ENCODE results near the gene UBAP1. TPM values are rescaled to one million over a fixed set of nuclear protein-coding genes. Genes with fewer than 3 reads are reported as not detected.
"Not testable (repeated sequence)": the region's sequence is repeated elsewhere in the genome, so short reads cannot be mapped to it uniquely, and the experiment has no call there.

The UBAP1 gene
- total RNA-seq, 1 donor from 2014 or later, result 21.1 TPM

DNA sequence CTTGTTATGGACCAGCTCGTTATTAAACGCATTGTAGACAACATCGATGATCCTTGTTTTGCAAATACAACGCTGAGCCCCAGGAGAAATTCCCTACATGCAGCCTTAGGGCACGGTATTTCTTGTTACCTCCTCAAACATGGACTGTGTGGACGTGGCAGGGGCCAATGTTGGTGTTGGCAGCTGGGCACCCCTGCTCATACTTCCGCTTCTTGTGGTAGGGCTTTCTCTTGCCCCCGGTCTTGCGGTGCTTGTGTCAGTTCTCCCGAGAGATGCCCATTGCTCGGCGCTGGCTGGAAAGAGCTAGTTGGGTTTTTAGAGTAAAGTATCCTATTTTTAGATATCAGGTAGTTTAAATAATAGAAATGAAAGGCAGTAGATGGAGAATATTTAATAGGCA, 45.5 kb downstream of the UBAP1 start:
- no peak for DNase-seq

DNA sequence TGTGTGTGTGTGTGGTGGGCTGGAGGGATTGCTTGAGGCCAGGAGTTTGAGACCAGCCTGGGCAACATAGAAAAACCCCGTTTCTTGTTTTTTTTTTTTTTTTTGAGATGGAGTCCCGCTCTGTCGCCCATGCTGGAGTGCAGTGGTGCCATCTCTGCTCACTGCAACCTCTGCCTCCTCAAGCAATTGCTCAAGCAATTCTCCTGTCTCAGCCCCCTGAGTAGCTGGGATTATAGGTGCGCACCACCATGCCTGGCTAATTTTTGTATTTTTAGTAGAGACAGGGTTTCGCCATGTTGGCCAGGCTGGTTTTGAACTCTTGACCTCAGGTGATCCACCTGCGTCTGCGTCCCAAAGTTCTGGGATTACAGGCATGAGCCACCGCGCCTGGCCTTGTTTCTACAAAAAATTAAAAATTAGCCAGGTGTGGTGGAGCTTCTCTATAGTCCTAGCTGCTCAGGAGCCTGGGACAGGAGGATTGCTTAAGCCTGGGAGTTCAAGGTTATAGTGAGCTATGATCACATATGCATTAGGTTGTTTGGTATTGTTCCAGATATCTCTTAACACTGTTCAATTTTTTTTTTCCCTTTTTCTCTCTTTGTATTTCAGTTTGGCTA, 47.4 kb downstream of the UBAP1 start:
- DNase-seq, result not testable (repeated sequence)

DNA sequence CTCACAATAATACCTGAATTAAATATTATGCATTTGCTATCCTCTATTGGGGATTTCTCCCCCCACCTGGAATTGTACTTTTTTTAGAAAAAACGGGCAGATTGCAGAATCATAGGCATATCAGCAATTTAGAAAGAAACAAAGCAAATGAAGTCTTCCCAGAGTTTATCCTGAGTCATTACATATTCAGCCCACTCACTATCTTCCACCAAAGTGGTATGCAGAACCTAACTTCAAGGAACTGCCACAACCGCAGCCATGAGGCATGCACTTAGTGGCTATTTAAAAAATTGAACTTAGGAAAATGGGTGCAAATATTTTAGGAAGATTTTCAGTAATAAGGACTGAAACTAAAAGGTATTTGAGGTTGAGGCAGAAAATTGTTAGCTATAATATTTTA, 48.6 kb downstream of the UBAP1 start:
- no peak for DNase-seq

DNA sequence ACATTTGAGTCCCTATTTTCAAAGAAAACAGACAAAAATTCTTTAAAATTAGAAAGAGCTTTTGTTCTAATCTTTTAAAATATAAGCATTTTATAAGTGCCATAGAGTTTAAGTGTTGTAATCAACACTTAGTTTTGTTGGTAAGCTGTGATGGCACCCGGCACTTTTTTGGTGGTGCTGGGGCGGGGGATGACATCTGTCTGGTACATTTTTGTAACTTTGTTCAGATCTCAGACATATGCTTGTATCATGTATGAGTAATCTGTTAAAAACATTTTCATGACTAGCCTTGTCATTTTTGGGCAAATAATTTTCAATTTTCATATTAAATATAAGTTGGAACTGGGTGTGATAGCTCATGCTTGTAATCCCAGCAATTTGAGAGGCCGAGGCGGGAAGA, 51.7 kb downstream of the UBAP1 start:
- DNase-seq, result no peak

DNA sequence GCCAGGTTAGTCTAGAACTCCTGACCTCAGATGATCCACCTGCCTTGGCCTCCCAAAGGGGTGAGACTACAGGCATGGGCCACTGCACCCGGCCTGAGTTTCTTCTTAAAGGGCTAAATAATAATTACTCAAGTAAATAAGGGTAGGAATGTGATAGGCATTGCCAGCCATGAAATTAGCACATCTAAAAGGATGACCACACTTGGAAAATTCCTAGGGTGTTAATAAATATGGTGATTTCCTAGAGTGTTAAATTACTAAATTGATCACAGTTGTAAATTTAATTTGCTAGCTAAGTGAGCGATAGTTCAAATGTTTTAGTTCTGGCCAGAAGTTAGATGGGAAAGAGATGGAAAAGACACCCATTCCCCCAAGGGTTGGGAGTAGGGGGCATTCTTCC, 53.4 kb downstream of the UBAP1 start:
- DNase-seq, result no peak

DNA sequence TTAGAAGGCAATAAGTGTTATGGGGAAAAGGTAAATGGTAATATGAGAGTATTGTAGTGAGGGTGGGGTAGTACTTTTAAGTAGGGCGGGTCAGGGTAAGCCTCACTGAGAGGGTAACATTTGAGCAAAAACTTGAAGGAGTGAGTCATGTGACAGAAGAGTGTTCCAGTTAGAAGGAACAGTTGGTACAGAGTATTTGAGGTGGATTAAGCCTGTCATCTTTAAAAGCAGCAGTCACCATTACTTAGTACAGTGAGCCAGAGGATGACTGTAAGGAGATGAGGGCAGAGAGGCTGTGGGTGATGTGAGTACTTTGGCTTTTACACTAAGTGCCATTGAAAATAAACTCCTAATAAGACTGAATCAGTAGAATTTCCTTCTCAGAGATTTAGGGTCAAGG, 54.8 kb downstream of the UBAP1 start:
- DNase-seq, result no peak

DNA sequence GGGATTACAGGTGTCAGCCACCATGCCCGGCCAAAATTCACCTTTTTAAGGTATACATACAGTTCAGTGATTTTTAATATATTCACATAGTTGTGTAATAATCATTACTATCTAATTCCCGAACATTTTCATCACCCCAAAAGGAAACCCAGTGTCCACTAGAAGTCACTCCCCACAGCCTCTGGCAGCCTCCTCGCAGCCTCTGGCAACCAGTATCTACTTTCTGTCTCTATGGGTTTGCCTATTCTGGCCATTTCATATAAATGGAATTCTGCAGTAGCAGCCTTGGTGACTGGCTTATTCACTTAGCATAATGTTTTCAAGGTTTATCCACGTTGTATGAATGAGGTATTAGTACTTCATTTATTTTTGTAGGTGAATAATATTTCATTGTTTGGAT, 59.0 kb downstream of the UBAP1 start:
- no peak for DNase-seq

DNA sequence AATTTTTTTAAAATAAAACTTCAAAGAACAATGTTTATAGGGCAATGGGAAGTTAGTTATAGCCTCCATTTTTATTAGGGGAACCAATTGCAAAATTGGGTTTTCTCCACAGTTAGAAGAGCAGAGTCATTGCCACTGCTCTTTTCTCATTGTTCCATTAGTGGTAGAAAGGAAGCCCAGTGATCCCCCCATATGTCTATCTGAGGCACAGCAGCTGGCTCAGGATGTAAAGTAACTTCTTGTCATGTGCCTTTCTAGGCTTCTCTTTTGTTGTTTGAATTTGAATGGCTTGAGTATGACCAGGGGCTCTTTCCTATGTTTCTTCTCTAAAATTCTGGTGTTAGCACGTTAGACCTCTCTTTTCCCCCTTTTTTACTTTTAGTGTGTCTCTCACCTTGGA, 61.2 kb downstream of the UBAP1 start:
- no peak for DNase-seq

DNA sequence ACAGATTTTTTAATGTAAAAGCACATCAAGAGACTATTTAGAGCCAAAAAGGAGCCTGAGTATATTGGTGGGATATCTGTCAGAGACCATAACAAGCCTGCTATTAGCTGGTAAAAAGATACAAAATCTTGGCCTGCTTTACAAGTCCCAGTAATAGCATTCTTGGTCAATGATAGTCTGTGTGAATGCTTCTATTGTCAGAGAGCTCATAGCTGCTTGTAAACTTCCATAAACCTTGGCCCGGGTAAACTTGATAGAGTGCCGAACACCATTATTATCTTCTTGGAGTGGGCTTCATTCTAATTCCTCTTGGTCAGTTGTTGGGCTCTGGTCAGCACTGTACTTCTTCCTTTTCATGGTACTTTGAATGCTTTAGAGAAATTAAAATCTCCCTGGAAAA, 64.0 kb downstream of the UBAP1 start:
- no peak for DNase-seq

DNA sequence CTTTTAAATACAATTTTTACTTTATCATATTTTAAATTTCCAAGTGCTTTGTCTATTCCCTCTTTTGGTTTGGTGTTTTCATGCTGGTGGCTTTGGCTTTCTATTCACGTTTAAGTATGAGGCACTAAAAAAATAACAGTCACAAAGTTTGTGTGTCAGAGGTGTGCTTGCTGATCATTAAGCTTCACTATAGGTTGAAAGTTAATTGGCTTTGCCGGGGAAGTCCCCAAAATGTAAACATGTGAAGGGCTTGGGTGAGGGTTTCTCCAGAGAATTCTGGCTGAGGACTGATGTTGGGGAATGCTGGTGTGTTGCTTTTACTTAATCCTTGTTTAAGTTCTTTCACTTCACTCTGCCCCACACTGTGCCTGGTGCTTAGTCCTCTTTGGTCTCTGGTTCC, 66.4 kb downstream of the UBAP1 start:
- not testable (repeated sequence) for DNase-seq

DNA sequence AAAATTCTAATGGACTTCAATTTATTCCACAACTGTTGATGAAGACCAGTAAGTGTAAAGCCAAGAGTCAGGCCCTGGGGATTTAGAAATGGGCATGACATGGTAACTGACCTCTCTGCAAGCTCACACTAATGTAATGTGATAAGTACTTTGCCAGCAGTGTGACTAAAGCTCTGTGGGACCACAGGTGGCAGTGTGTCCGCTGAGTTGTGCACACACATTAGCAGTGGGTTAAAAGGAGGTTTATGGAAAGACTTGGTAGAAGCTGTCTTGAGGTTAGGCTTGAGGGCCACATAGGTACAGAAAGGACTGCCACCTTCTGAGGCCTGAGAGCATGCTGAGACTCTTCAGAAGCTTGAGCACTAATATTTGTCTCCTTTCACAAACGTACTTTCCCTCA, 67.6 kb downstream of the UBAP1 start:
- no peak for DNase-seq

DNA sequence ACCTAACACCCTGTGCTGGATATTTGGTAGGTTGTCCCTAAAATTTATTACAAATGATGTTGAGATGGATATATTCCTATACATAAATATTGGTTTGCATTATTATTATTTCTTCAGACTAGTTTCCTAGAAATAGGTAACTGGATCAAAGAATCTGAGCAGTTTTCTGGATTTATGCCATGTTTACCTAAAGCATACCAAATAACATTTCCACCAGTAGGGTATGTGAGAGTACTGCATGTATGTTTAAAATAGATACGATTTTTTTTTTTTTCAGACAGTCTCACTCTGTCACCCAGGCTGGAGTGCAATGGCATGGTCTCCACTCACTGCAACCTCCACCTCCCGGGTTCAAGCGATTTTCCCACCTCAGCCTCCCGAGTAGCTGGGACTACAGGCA, 68.9 kb downstream of the UBAP1 start:
- not testable (repeated sequence) for DNase-seq

DNA sequence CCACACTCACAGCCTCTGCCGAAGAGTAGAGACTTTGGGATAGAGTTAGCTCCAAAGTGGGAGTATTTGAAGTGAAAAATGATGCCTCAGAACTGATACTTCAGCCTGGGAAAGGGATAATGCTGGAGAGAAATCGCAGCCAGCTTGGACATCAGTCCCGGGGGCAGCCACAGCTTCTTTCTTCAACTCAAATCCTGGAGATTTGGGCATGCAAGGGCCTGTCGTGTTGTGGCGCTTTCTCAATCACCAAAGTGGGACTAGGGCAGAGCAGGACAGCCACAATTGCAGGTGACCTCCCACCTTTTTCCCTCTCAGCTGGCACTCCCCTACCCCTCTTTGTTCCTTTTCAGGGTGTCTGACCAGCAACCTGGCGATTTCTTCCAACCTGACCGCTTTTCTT, 70.4 kb downstream of the UBAP1 start:
- DNase-seq, result no peak

DNA sequence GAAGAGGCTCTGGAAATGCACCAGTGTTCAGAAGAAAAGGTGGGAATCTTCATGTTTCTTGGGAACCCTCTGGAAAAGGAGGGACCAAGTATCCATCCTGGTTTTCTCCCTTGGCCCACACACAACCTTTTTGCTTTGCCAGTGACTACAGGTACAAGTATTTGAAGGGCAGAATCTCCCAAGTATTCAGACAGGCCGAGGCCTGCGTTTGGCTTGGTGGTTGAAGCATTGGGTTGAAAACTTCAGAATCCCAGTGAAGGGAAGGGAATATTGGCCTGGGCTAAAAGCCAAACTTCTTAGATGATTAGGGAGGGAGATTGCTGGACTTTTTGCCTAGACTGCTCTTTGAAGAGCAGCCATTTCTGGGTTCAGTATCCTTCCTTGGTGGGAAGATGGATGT, 71.9 kb downstream of the UBAP1 start:
- DNase-seq, result no peak

DNA sequence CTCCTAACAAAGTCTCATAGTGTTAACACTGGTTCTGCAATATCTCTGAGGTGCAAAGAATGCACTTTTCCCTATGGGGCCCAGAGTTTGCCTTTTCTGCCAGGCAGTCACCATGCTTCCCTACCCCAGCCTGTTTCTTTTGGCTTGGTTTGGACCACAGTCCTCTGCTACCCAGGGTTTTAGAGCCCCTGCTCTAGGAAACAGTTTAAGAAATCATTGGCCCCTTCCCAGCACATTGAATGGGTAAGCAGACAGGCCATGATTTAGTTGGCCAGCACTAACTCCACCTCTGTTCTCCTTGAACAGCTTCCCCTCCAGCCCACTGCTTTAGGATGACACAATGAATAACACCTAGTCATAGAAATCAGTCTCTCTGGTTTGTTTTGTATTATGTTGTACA, 73.2 kb downstream of the UBAP1 start:
- no peak for DNase-seq

DNA sequence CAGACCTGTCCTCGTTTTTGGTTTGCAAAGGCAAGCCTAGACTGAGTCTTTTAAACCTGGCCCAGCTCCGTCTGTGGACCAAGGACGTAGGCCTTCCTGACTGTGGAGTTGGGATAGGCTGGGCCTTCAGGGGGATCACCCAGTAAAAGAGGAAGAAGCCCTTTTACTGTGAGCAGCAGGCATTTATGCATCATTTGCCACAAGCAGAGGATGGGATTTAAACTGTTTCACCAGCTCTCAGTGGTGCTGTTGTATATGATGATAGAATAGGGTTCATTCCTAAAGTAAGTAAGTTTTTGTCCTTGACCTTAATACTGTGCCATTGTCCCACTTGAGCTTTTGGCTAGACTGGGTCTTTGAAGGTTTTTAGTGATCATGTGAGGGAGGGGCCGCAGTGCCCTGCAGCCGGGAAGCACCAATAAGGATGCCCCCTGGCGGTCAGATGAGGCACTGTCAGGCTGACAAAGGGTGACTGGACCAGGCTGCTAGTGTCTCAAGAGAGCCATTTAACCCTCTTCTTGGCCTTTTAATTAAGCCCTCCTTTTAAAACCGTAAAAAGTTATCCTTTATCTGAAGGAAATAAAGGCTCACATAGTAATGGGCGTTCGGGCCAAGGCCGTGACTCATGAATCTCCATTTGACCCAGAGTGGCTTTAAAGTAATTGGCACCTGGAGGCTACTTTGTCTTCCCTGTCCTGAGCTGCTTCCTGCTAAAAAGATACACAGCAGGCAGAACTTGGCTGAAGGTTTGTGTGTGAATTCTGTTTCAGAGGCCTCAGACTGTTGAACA, 74.0 kb downstream of the UBAP1 start:
- peak; percentile 10 for DNase-seq

DNA sequence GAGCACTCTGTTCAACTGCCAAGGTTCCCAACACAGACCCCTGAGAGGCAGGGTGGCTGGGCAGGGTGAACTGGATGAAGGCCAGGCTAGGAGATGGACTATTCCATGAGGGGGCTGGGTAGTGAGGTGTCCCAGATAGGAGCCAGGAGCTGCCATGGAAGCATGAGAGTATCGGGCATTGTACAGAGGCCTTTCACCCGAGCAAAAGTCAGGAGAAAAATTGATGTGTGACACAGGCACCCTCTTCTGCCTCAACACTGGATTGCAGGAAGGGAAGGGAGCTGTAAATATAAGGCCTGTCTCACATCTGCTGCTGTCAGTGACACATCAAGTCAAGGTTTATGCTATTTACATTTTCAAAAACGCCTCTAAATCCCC, 74.6 kb downstream of the UBAP1 start:
- no peak for DNase-seq

DNA sequence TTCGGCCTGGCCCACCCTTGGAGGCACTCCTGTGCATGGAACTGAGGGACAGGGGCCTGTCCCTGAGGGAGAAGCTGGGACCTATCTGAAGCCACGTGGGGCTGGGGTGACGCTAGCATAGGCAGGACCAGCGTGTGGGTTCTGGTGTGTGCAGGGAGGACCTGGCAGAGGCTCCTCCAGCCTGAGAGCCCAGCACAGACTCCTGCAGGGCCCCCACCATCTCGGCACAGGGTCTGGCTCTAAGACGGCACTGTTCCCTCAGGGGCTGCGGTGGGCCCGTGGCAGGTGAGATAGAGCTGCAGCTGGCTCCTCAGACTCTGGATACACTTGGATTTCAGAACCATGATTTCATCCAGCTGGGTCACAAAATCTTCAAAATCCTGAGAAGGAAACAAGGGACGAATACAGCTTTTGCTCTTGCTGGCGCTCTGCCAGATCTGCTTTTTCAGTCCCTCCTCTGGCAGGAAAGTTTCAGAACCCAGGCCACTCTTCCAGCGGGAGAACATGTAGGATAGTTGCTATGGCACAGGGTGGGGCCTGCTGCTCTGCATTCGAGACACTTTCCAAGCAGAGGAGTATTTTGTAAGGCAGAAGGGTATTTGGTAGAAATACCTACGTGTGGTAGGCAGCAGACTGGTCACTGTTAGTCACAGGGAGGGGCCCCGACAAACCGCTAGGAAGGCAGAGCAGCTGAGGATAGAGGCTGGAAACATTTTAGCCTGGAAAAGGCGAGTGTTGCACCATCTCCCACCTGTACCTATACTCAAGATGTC, 75.5 kb downstream of the UBAP1 start:
- no peak for DNase-seq

DNA sequence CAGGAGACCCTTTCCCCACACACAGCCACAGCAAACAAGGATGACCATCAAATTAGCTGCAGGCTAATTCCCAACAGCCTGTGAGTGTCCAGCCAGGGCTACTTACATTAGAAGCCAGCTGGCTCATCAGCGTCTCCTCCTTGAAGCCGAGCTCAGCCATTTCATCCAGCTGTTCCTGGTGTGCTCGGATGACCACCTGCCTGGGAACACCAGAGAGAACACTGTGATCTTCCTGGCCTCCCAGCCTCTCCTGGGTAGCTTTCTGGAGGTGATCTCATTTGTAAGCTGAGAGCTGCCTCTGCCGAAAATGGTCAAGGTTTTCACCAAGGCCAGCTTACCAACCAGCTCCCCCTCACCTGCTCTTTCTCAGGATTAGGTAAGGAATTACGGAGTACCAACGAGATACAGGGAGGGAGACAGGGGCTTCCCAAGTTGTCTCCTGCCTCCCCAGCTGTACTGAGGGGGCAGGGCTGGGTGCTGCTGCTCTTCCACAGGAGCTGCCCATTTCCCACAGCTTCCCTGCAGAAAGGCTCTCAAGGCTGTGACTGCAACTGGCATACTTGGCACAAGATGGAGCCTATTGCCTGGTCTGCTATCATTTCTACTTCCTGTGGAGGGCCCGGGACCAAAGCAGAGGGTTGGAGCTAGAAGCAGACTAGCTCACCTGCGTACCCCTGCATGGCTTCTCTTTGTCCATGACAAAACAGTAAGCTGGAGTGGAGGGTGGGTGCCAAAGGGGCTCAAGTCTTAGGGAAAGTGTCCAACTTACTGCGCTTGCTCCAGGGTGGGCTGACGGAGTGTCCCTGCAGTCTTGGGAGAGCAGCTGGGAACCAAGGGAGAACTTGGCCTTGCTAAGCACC, 76.4 kb downstream of the UBAP1 start:
- DNase-seq, result no peak

DNA sequence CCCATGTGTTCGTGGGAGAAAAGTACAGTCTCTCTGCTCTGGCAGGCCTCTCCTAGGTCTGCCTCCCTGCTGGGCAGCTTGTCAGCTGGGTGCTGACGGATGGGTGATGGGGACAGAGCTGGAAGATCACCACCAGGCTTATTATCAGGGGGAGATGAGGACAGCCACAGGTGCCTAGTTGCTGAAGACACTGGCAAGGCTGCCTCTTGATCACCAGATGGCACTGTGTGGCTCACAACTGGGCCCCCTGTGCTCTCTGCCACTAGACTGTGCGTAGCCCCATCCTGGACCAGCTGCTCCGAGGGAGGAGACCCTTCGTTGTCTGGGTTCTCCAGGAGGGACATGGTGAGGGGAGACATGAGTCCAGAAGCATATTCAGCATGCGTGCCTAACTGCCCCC, 77.3 kb downstream of the UBAP1 start:
- no peak for DNase-seq

DNA sequence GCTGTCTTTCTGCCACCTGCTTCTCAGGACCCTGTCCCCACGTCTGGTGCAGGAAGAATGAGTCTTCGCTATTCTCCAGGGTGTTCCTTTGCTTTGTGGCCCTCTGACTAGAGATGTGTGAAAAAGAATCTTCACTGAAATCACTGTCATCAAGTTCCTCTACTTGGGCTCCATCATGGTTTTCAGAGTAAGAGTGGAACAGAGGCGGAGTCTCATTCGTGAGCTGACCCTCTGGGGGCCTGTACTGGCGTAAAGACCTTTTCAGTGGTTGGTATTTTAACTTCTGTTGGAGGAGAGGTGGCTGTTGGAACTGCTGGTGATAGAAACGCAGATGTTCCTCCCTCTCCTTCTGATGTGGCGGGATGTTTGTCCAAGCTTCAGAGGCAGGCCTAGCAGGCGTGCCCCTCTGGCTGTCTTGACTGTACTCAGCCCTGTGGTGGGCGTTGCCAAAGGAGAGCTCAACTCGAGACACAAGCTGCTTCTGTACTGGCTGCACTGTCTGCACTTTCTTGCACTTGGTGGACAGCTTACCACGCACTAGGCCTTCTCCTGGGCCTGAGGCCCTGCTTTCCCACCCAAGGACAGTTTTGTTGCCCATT, 78.2 kb downstream of the UBAP1 start:
- DNase-seq, result no peak

DNA sequence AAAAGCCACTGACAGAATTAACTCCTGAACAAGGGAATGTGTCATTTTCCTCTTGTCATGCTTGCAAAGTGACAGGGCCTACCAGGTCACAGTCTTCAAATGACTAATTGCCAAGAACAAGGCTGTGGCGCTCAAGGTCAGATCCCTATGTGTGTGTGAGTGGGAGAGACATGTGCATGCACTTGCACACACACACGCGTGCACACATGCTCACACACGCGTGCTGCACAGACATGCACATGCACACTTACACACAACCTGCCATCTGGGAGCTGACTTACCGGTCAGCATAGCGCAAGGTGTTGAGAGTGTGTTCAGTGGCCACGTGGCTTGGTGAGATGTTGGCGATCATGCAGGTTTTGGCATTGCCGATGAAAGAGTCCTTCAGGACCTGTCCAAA, 80.5 kb downstream of the UBAP1 start:
- no peak for DNase-seq
